HFFc6 (cell line): Measurements from ENCODE around the gene TMSB15B. TPM values are rescaled to one million over a fixed set of nuclear protein-coding genes. Genes with fewer than 3 reads are reported as not detected.
"Not testable (repeated sequence)": the region's sequence is repeated elsewhere in the genome, so short reads cannot be mapped to it uniquely, and the experiment has no call there.

Experiments used
- DNase-seq: peaks from one replicate; pipeline ENCODE4 v3.0.0-alpha.2; 2018
- H3K27ac Mint-ChIP-seq: 2 replicates; pipeline ENCODE4 v1.8.0; 2020; ENCODE audit warnings: mild to moderate bottlenecking, mixed read lengths
- H3K27me3 Mint-ChIP-seq: 2 replicates; pipeline ENCODE4 v1.8.0; 2021; ENCODE audit warnings: mild to moderate bottlenecking, moderate library complexity, mixed read lengths; ENCODE audit not compliant: insufficient read depth
- H3K36me3 Mint-ChIP-seq: 2 replicates; pipeline ENCODE4 v1.8.0; 2021; ENCODE audit warnings: low read depth, mixed read lengths
- H3K4me1 Mint-ChIP-seq: 2 replicates; pipeline ENCODE4 v1.8.0; 2020; ENCODE audit warnings: low read depth, mixed read lengths
- H3K4me3 Mint-ChIP-seq: 2 replicates; pipeline ENCODE4 v1.8.0; 2020; ENCODE audit warnings: mild to moderate bottlenecking, moderate library complexity, mixed read lengths
- H3K9me3 Mint-ChIP-seq: 2 replicates; pipeline ENCODE4 v1.8.0; 2020; ENCODE audit warnings: mild to moderate bottlenecking, mixed read lengths
- CTCF ChIP-seq: fragments of 200-600 bp; sonication (generic); IDR thresholded peaks from 2 replicates; pipeline ENCODE4 v1.5.0; 2021; ENCODE audit warnings: antibody characterized with exemption, mild to moderate bottlenecking
- total RNA-seq, 6 experiments: library from RNA; stranded (reverse); fragmentation: NEBNext Ultra II Directional; extraction: Animal tissue kit (Norgen Biotek cat#: 25700); gene quantifications; 2 replicates in 1 of 6; 3 replicates in 5 of 6; pipeline ENCODE4 v1.2.3, GENCODE V29; 2021

Gene TMSB15B
- total RNA-seq, 6 experiments from 2014 or later = 2.7 to 5.3 (median 5.0) TPM

- H3K4me3 Mint-ChIP-seq = no peak within 1 kb of the TSS
- no peaks in the 10 kb centered on the region for H3K9me3 Mint-ChIP-seq
- no peak within 1 kb of the TSS for H3K27ac Mint-ChIP-seq
- DNase-seq = no peak
- no peaks in the 10 kb centered on the region for H3K4me1 Mint-ChIP-seq
- no peaks in the 10 kb centered on the region for H3K36me3 Mint-ChIP-seq
- no peak for TF ChIP-seq CTCF
- H3K27me3 Mint-ChIP-seq = peaks cover 23% of the 10 kb centered on the region
Measured at GRCh38 chrX:104013606-104014005, 51.2 kb downstream of the TMSB15B start, which contains the start of gene H2BW1. H2BW1 (minus strand) TSS chrX:104013708; CDS start chrX:104013576, 132 bp downstream.

GRCh38 chrX:104015576-104015975 is 53.1 kb downstream of the TMSB15B start:
- H3K9me3 Mint-ChIP-seq, H3K4me1 Mint-ChIP-seq, H3K27ac Mint-ChIP-seq, H3K4me3 Mint-ChIP-seq, H3K36me3 Mint-ChIP-seq, DNase-seq: not testable (repeated sequence)
- H3K27me3 Mint-ChIP-seq = peaks cover 23% of the 10 kb centered on the region

Other genes starting within 250 kb of the TMSB15B start
- gene PLP1, start 185.8 kb upstream of the TMSB15B start, total RNA-seq = 1 to 10 TPM in 1 of 6 experiments, under 1 TPM in 5; 0.12 to 1.2 (median 0.50) TPM
- gene RAB9B, start 130.4 kb upstream of the TMSB15B start, total RNA-seq = under 1 TPM; 0.14 to 0.40 (median 0.25) TPM
- gene H2BW1, start 51.1 kb downstream of the TMSB15B start, total RNA-seq = not detected
- gene H2BW2, start 77.3 kb downstream of the TMSB15B start, total RNA-seq = not detected
- under 1 TPM; 0.45 to 0.96 (median 0.70) TPM for gene TMSB15C, start 113.6 kb downstream of the TMSB15B start, total RNA-seq
- gene ZCCHC18, start 149.9 kb downstream of the TMSB15B start, total RNA-seq = 1 to 10 TPM in 1 of 6 experiments, under 1 TPM in 5; 0.09 to 1.5 (median 0.31) TPM
- 1 to 10 TPM; 4.0 to 5.9 (median 4.6) TPM for gene SLC25A53, start 194.4 kb downstream of the TMSB15B start, total RNA-seq
- 10 to 100 TPM; 15.4 to 18.4 (median 16.8) TPM for gene FAM199X, start 203.8 kb downstream of the TMSB15B start, total RNA-seq